ENCODE results near the gene DDX43. TPM values are rescaled to one million over a fixed set of nuclear protein-coding genes. Genes with fewer than 3 reads are reported as not detected.
"Not testable (repeated sequence)": the region's sequence is repeated elsewhere in the genome, so short reads cannot be mapped to it uniquely, and the experiment has no call there.

DDX43 gene
- total RNA-seq, 2 experiments from 2014 or later, result 0.15 to 0.29 TPM

DNA sequence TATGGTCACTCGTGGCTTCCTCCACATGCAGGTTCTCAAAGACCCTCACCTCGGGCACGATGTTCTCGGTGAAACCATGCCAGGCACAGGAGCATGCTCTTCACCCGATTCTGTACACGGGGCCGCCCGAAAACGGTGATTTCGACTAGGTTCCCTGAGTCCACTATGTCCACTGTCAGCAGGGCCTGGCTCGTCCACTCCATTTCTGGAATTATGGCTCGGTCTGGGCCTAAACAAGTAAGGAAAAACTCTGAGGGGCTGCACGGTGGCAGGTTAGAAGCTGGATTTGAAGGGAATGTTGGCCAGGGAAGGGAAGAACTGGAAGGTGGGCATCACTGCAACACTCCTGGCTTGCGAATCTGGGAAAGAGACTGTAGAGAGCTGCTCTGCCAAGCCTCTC, 25.5 kb upstream of the DDX43 start:
- POLR2A ChIA-PET, result no interaction called here
- H3K4me3 Mint-ChIP-seq, result no peak overlapping the region
- CTCF ChIA-PET, result no interaction called here
- no peaks in the 10 kb centered on the region for H3K4me1 Mint-ChIP-seq (ENCODE audit: low read depth)
- H3K27me3 Mint-ChIP-seq, result no peaks in the 10 kb centered on the region
- H3K9me3 Mint-ChIP-seq, result peaks cover 14% of the 10 kb centered on the region
- peaks cover 2% of the 10 kb centered on the region for H3K36me3 Mint-ChIP-seq
- no peak for DNase-seq
- intact Hi-C loops (cut with micrococcal nuclease), result no loop called here
- no peak overlapping the region for H3K27ac Mint-ChIP-seq

DNA sequence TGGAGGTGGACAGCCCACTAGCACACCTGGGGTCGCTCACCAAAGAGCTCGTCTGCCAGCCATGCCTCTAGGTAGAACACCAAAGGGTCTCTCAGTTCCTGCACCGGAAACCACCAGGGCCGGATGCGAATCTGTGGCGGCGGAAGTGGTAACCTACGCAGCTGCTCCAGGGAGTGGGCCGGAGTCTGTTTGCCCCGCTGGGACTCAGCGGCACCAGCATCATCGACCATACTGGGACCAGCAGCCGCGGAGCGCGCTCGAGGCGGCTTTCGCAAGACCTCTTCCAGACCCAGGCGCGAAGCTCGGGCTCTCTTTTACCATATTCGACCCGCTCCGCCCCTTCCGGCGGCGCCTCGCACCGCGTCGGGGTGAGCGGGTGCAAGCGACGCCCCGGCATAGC, 25.1 kb upstream of the DDX43 start, which contains the start of gene OOEP:
TSS of gene OOEP (minus strand) at position 335 of the 400 bp plus-strand sequence. CDS start at position 230, 105 bp downstream.
- no peaks in the 10 kb centered on the region for H3K4me1 Mint-ChIP-seq (ENCODE audit: low read depth)
- H3K9me3 Mint-ChIP-seq, result peaks cover 14% of the 10 kb centered on the region
- H3K27me3 Mint-ChIP-seq, result no peaks in the 10 kb centered on the region

DNA sequence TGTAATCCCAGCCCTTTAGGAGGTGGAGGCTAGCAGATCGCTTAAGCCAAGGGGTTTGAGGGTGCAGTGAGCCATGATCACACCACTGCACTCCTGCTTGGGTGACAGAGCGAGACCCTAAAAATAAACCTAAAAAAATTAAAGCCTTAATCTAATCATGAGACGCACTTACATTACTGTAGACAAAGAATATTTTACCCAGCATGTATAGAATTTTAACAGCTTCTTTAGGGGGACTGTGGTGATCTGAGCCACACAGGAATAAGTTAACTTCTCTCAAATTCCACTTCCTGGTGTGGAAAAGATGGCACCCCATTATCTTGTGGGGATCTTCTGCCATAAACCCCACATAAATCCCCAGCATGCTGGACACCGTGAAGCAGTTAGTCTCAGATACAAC, 22.6 kb upstream of the DDX43 start:
- CTCF ChIA-PET, result no interaction called here
- H3K27me3 Mint-ChIP-seq, result no peaks in the 10 kb centered on the region

More for the DNA sequence above, 25.1 kb upstream of the DDX43 start, which contains the start of gene OOEP:
- Mint-ChIP-seq H3K36me3 (peaks cover 2% of the 10 kb centered on the region), H3K27ac (no peak within 1 kb of the TSS), H3K4me3 (no peak within 1 kb of the TSS)
- CTCF ChIA-PET, result no interaction called here
- POLR2A ChIA-PET, result no interaction called here
- DNase-seq, result no peak
- intact Hi-C loops (cut with micrococcal nuclease), result no loop called here

GRCh38 chr6:73372516-73372915, 22.1 kb upstream of the DDX43 start:
- ChIA-PET CTCF (no interaction called here), POLR2A (no interaction called here)
- intact Hi-C loops (cut with micrococcal nuclease), result no loop called here
- peaks cover 14% of the 10 kb centered on the region for H3K9me3 Mint-ChIP-seq
- no peaks in the 10 kb centered on the region for H3K27me3 Mint-ChIP-seq
- no peak overlapping the region for H3K27ac Mint-ChIP-seq
- DNase-seq, result no peak
- no peaks in the 10 kb centered on the region for H3K4me1 Mint-ChIP-seq (ENCODE audit: low read depth)
- no peak overlapping the region for H3K4me3 Mint-ChIP-seq
- H3K36me3 Mint-ChIP-seq, result peaks cover 2% of the 10 kb centered on the region

More for the DNA sequence above, 22.6 kb upstream of the DDX43 start:
- Mint-ChIP-seq H3K9me3 (peaks cover 14% of the 10 kb centered on the region), H3K4me3 (no peak overlapping the region), H3K4me1 (ENCODE audit: low read depth) (no peaks in the 10 kb centered on the region), H3K27ac (no peak overlapping the region), H3K36me3 (peaks cover 2% of the 10 kb centered on the region)
- POLR2A ChIA-PET, result no interaction called here
- intact Hi-C loops (cut with micrococcal nuclease), result no loop called here
- DNase-seq, result no peak

DNA sequence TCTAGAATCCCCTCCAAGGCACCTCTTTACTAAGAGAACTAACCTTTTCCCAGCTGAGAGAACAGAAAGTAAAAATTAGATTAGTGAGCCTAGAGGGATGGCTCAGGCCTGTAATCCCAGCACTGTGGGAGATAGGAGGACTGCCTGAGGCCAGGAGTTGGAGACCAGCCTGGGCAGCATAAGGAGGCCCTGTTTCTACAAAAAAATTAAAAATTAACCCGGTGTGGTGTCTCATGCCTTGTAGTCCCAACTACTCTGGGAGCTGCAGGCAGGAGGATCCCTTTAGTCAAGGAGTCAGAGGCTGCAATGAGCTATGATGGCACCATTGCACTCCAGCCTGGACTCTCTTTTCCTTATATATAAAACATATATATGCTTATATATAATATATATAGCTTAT, 19.4 kb upstream of the DDX43 start:
- intact Hi-C loops (cut with micrococcal nuclease), result no loop called here
- POLR2A ChIA-PET, result no interaction called here

DNA sequence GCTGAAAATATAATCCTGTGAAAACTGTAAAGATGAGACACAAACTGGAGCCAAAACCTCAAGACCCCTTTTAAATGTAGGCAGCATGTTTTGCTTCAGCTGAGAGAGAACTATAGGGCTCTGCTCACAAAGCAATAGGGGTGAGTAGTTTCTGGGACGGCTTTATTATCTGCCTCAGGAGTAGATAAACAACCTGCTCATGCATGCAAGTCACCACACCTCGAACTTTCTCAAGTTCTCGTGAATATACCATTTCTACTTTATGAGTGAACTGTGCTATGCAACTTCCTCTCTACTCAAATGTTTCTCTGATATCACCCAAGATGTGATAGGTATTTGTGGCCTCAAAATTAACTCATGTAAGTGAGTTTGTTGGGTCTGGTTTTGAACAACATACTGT, 17.4 kb upstream of the DDX43 start:
- intact Hi-C loops (cut with micrococcal nuclease), result no loop called here
- POLR2A ChIA-PET, result no interaction called here
- CTCF ChIA-PET, result interaction anchor here (2.6 kb wide), 1 partner anchor 12 kb away, joined by 8 read pairs; no protein-coding TSS in a partner anchor
- Mint-ChIP-seq H3K27me3 (no peaks in the 10 kb centered on the region), H3K9me3 (peaks cover 9% of the 10 kb centered on the region), H3K4me1 (ENCODE audit: low read depth) (no peaks in the 10 kb centered on the region), H3K36me3 (peaks cover 2% of the 10 kb centered on the region), H3K27ac (no peak overlapping the region), H3K4me3 (no peak overlapping the region)
- DNase-seq, result no peak

More for the DNA sequence above, 19.4 kb upstream of the DDX43 start:
- Mint-ChIP-seq H3K4me3 (no peak overlapping the region), H3K27me3 (no peaks in the 10 kb centered on the region), H3K4me1 (ENCODE audit: low read depth) (no peaks in the 10 kb centered on the region), H3K36me3 (peaks cover 2% of the 10 kb centered on the region), H3K27ac (no peak overlapping the region), H3K9me3 (peaks cover 14% of the 10 kb centered on the region)
- no peak for DNase-seq
- CTCF ChIA-PET, result interaction anchor here (1.1 kb wide), 1 partner anchor 14 kb away, joined by 4 read pairs; no protein-coding TSS in a partner anchor

DNA sequence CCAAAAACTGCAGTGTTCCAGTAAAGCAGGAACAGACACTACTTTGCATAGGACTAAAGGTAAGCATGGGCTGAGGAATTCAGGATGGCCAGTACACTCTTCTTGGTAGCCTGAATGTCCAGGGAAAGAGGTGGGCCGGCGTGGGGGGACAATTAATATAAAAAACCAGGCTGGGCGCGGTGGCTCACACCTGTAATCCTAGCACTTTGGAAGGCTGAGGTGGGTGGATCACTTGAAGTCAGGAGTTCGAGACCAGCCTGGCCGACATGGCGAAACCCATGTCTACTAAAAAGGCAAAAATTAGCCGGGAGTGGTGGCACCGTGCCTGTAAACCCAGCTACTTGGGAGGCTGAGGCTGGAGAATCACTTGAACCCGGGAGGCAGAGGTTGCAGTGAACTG, 13.1 kb upstream of the DDX43 start:
- intact Hi-C loops (cut with micrococcal nuclease); H3K4me1 Mint-ChIP-seq (ENCODE audit: low read depth); H3K27ac Mint-ChIP-seq; H3K27me3 Mint-ChIP-seq; H3K36me3 Mint-ChIP-seq; POLR2A ChIA-PET; H3K4me3 Mint-ChIP-seq; H3K9me3 Mint-ChIP-seq; CTCF ChIA-PET; DNase-seq: not testable (repeated sequence)

DNA sequence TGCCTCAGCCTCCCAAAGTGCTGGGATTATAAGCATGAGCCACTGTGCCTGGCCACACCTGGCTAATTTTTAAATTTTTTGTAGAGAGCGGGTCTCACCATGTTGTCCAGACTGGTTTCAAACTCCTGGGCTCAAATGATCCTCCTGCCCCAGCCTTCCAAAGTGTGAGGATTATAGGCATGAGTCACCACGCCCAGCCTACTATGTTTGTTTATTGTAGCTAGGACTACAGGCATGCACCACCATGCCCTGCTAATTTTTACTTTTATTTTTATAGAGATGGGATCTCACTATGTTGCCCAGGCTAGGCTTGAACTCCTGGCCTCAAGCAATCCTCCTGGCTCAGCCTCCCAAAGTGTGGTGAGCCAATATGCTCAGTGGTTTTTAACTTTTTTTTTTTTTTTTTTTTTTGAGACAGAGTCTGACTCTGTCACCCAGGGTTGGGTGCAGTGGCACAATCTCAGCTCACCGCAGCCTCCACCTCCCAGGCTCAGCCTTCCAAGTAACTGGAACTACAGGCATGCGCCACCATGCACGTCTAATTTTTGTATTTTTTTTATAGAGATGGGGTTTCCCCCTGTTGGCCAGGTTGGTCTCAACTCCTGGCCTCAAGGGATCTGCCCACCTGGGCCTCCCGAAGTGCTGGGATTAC, 12.0 kb upstream of the DDX43 start:
- Mint-ChIP-seq H3K4me3 (no peak overlapping the region), H3K9me3 (no peaks in the 10 kb centered on the region), H3K36me3 (no peaks in the 10 kb centered on the region), H3K27ac (no peak overlapping the region), H3K27me3 (no peaks in the 10 kb centered on the region), H3K4me1 (ENCODE audit: low read depth) (no peaks in the 10 kb centered on the region)
- POLR2A ChIA-PET, result no interaction called here
- CTCF ChIA-PET, result no interaction called here
- intact Hi-C loops (cut with micrococcal nuclease), result no loop called here
- DNase-seq, result no peak

DNA sequence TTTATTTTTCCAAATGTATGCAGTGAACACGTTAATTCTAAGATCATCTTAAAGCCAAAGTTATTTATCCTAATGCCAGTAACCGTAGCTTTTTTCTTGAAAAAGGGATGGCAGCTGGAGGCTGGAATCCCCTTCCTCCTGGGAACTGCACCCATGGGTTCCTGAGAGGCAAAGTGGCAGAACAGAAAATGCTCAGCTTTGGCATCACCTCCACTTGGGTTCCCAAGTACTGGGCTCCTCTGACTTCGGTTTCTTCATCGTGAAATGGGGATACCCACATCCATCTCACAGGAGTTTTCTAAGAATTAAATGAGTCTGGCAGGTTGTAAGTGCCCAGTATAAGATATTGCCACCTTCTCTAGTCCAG, 6.2 kb upstream of the DDX43 start:
- Mint-ChIP-seq H3K36me3 (no peaks in the 10 kb centered on the region), H3K4me3 (peak overlapping the region; percentile 83), H3K4me1 (ENCODE audit: low read depth) (peaks cover 17% of the 10 kb centered on the region), H3K27ac (peak overlapping the region; percentile 69), H3K9me3 (no peaks in the 10 kb centered on the region), H3K27me3 (no peaks in the 10 kb centered on the region)
- intact Hi-C loops (cut with micrococcal nuclease), result loop anchor here (2.0 to 5.0 kb wide), 6 partner anchors 64 to 766 kb away; partner anchors contain the start of genes CGAS, KCNQ5 and SLC17A5
- POLR2A ChIA-PET, result interaction anchor here (0.8 to 2.9 kb wide), 5 partner anchors 9 to 125 kb away, joined by 3 to 12 read pairs (median 4); partner anchors contain the start of genes CGAS and MTO1
- CTCF ChIA-PET, result interaction anchor here (0.6 to 1.7 kb wide), 13 partner anchors 10 to 389 kb away, joined by 3 to 8 read pairs (median 5); partner anchors contain the start of genes CGAS and KHDC1
- DNase-seq, result no peak

GRCh38 chr6:73388800-73389512, 5.7 kb upstream of the DDX43 start:
- peak; percentile 78 for DNase-seq
- Mint-ChIP-seq H3K36me3 (no peaks in the 10 kb centered on the region), H3K4me1 (ENCODE audit: low read depth) (peaks cover 17% of the 10 kb centered on the region), H3K27me3 (no peaks in the 10 kb centered on the region), H3K9me3 (no peaks in the 10 kb centered on the region), H3K27ac (peak overlapping the region; percentile 69), H3K4me3 (peak overlapping the region; percentile 83)
- CTCF ChIA-PET, result interaction anchor here (0.6 to 1.7 kb wide), 24 partner anchors 9 to 555 kb away, joined by 3 to 8 read pairs (median 4); partner anchors contain the start of genes CGAS and KHDC1
- POLR2A ChIA-PET, result interaction anchor here (0.6 to 2.9 kb wide), 6 partner anchors 9 to 125 kb away, joined by 3 to 12 read pairs (median 4); partner anchors contain the start of genes CGAS and MTO1
- intact Hi-C loops (cut with micrococcal nuclease), result loop anchor here (2.0 to 5.0 kb wide), 6 partner anchors 63 to 767 kb away; partner anchors contain the start of genes CGAS, KCNQ5 and SLC17A5

- ChIA-PET POLR2A (interaction anchor here (1.5 to 2.9 kb wide), 2 partner anchors 8 to 62 kb away, joined by 3 to 12 read pairs; partner anchors contain the start of gene CGAS), CTCF (interaction anchor here (0.6 to 1.5 kb wide), 3 partner anchors 28 to 257 kb away, joined by 3 to 6 read pairs (median 3); no protein-coding TSS in a partner anchor)
- Mint-ChIP-seq H3K27me3 (no peaks in the 10 kb centered on the region), H3K4me1 (ENCODE audit: low read depth) (peaks cover 17% of the 10 kb centered on the region), H3K36me3 (no peaks in the 10 kb centered on the region), H3K27ac (no peak overlapping the region), H3K9me3 (no peaks in the 10 kb centered on the region), H3K4me3 (no peak overlapping the region)
- intact Hi-C loops (cut with micrococcal nuclease), result loop anchor here (2.0 to 5.0 kb wide), 7 partner anchors 62 to 768 kb away; partner anchors contain the start of genes CGAS, KCNQ5, MTO1 and SLC17A5
- no peak for DNase-seq
Observed at GRCh38 chr6:73389854-73390253, 4.8 kb upstream of the DDX43 start.

GRCh38 chr6:73391675-73392074, 3.0 kb upstream of the DDX43 start:
- ChIA-PET CTCF (interaction anchor here (0.6 kb wide), 1 partner anchor 63 kb away, joined by 3 read pairs; no protein-coding TSS in a partner anchor), POLR2A (no interaction called here)
- H3K4me1 Mint-ChIP-seq (ENCODE audit: low read depth), result peaks cover 17% of the 10 kb centered on the region
- H3K4me3 Mint-ChIP-seq, result no peak overlapping the region
- H3K9me3 Mint-ChIP-seq, result no peaks in the 10 kb centered on the region
- intact Hi-C loops (cut with micrococcal nuclease), result loop anchor here (5.0 kb wide), 1 partner anchor 71 kb away; the partner anchor contains the start of gene MTO1
- H3K27me3 Mint-ChIP-seq, result no peaks in the 10 kb centered on the region
- peak overlapping the region; percentile 44 for H3K27ac Mint-ChIP-seq
- DNase-seq, result no peak
- no peaks in the 10 kb centered on the region for H3K36me3 Mint-ChIP-seq

All from activated CD4-positive, alpha-beta memory T cell treated with anti-CD3 and anti-CD28 coated beads for 36 hours (primary cell).